Mammary epithelial cell (primary cell): Measurements from ENCODE around the gene ECHDC3.

Experiments
- EZH2 ChIP-seq: IDR thresholded peaks from 2 replicates; pipeline ENCODE4 v1.6.1; 2012; ENCODE audit warnings: low read length, inconsistent platforms, borderline replicate concordance
- TF ChIP-seq, protein P1 (sequence below), 2 donors: IDR thresholded peaks in 1 of 2; conservative IDR thresholded peaks in 1 of 2; 2 replicates each; pipeline ENCODE4 v1.5.1; 2011 to 2012; ENCODE audit warnings: inconsistent platforms in 2 of 2, low read length in 2 of 2, mild to moderate bottlenecking in 2 of 2, control low read depth in 1 of 2, low read depth in 1 of 2; ENCODE audit not compliant: insufficient read depth in 1 of 2; ENCODE audit errors: extremely low read depth in 1 of 2

DNA sequence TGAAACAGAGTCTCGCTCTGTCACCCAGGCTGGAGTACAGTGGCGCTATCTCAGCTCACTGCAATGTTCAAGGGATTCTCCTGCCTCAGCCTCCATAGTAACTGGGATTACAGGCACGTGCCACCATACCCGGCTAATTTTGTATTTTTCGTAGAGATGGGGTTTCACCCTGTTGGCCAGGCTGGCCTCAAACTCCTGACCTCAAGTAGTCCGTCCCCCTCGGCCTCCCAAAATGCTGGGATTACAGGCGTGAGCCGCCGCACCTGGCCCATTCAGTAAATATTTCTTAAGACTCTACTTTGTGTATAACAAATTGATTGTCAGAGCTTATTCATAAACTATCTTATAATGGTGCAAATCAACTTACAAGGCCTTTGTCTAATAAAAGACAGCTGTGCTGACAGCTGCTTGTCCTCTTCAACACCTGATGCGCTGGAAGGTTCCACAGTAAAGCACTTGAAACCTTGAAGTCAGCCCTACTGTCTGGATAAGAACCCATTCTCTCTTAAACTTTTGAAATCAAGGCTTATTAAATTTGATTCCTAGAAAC lies 14.7 kb downstream of the ECHDC3 start:
- TF ChIP-seq, protein P1, sequence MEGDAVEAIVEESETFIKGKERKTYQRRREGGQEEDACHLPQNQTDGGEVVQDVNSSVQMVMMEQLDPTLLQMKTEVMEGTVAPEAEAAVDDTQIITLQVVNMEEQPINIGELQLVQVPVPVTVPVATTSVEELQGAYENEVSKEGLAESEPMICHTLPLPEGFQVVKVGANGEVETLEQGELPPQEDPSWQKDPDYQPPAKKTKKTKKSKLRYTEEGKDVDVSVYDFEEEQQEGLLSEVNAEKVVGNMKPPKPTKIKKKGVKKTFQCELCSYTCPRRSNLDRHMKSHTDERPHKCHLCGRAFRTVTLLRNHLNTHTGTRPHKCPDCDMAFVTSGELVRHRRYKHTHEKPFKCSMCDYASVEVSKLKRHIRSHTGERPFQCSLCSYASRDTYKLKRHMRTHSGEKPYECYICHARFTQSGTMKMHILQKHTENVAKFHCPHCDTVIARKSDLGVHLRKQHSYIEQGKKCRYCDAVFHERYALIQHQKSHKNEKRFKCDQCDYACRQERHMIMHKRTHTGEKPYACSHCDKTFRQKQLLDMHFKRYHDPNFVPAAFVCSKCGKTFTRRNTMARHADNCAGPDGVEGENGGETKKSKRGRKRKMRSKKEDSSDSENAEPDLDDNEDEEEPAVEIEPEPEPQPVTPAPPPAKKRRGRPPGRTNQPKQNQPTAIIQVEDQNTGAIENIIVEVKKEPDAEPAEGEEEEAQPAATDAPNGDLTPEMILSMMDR (conservative IDR thresholded peaks at IDR 0.05 in 1 of 2, IDR thresholded peaks at IDR 0.05 in 1 of 2; ENCODE audit: extremely low read depth in 1 of 2, insufficient read depth in 1 of 2, low read depth in 1 of 2, low read length in 2 of 2), result no peak
- TF ChIP-seq EZH2, result no peak
